ENCODE measurements around the gene ATRX.
"Not testable (repeated sequence)": the region's sequence is repeated elsewhere in the genome, so short reads cannot be mapped to it uniquely, and the experiment has no call there.

- not testable (repeated sequence) for TF ChIP-seq EZH2 (IDR thresholded peaks at IDR 0.05; ENCODE audit: low read depth)
- TF ChIP-seq, protein P1, sequence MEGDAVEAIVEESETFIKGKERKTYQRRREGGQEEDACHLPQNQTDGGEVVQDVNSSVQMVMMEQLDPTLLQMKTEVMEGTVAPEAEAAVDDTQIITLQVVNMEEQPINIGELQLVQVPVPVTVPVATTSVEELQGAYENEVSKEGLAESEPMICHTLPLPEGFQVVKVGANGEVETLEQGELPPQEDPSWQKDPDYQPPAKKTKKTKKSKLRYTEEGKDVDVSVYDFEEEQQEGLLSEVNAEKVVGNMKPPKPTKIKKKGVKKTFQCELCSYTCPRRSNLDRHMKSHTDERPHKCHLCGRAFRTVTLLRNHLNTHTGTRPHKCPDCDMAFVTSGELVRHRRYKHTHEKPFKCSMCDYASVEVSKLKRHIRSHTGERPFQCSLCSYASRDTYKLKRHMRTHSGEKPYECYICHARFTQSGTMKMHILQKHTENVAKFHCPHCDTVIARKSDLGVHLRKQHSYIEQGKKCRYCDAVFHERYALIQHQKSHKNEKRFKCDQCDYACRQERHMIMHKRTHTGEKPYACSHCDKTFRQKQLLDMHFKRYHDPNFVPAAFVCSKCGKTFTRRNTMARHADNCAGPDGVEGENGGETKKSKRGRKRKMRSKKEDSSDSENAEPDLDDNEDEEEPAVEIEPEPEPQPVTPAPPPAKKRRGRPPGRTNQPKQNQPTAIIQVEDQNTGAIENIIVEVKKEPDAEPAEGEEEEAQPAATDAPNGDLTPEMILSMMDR (conservative IDR thresholded peaks at IDR 0.05): not testable (repeated sequence)
Measured at GRCh38 chrX:77821989-77822388, 36.0 kb upstream of the ATRX start.
